Glutamatergic neuron (in vitro differentiated cells): Measurements from ENCODE around the gene BCL2. TPM values are rescaled to one million over a fixed set of nuclear protein-coding genes. Genes with fewer than 3 reads are reported as not detected.

Experiments used
- DNase-seq: peaks from one replicate; pipeline ENCODE4 v3.0.0; 2022
- H3K27ac Mint-ChIP-seq: one replicate; pipeline ENCODE4 v1.8.0; 2020; ENCODE audit warnings: mild to moderate bottlenecking, mixed read lengths, inconsistent platforms; ENCODE audit not compliant: unreplicated experiment
- H3K27me3 Mint-ChIP-seq: one replicate; pipeline ENCODE4 v1.8.0; 2020; ENCODE audit warnings: mild to moderate bottlenecking, moderate library complexity, mixed read lengths, inconsistent platforms; ENCODE audit not compliant: unreplicated experiment
- H3K36me3 Mint-ChIP-seq: one replicate; pipeline ENCODE4 v1.8.0; 2020; ENCODE audit warnings: mild to moderate bottlenecking, mixed read lengths, inconsistent platforms; ENCODE audit not compliant: unreplicated experiment
- H3K4me1 Mint-ChIP-seq: one replicate; pipeline ENCODE4 v1.8.0; 2020; ENCODE audit warnings: mild to moderate bottlenecking, low read depth, mixed read lengths, inconsistent platforms; ENCODE audit not compliant: unreplicated experiment
- H3K4me3 Mint-ChIP-seq: one replicate; pipeline ENCODE4 v1.8.0; 2020; ENCODE audit warnings: mild to moderate bottlenecking, mixed read lengths, inconsistent platforms; ENCODE audit not compliant: unreplicated experiment
- H3K9me3 Mint-ChIP-seq: one replicate; pipeline ENCODE4 v1.8.0; 2020; ENCODE audit warnings: mild to moderate bottlenecking, moderate library complexity, mixed read lengths, inconsistent platforms; ENCODE audit not compliant: unreplicated experiment
- CTCF ChIP-seq: fragments of 200-600 bp; sonication (generic); IDR thresholded peaks from one replicate; pipeline ENCODE4 v1.5.0; 2021; ENCODE audit not compliant: partially characterized antibody, unreplicated experiment
- total RNA-seq: library from RNA; stranded (reverse); fragmentation: NEBNext Ultra II Directional; extraction: Animal tissue kit (Norgen Biotek cat#: 25700); gene quantifications from one replicate; pipeline ENCODE4 v1.2.1, GENCODE V29; 2021; ENCODE audit not compliant: unreplicated experiment

BCL2 gene
- total RNA-seq, 1 donor from 2014 or later = 6.8 TPM

DNA sequence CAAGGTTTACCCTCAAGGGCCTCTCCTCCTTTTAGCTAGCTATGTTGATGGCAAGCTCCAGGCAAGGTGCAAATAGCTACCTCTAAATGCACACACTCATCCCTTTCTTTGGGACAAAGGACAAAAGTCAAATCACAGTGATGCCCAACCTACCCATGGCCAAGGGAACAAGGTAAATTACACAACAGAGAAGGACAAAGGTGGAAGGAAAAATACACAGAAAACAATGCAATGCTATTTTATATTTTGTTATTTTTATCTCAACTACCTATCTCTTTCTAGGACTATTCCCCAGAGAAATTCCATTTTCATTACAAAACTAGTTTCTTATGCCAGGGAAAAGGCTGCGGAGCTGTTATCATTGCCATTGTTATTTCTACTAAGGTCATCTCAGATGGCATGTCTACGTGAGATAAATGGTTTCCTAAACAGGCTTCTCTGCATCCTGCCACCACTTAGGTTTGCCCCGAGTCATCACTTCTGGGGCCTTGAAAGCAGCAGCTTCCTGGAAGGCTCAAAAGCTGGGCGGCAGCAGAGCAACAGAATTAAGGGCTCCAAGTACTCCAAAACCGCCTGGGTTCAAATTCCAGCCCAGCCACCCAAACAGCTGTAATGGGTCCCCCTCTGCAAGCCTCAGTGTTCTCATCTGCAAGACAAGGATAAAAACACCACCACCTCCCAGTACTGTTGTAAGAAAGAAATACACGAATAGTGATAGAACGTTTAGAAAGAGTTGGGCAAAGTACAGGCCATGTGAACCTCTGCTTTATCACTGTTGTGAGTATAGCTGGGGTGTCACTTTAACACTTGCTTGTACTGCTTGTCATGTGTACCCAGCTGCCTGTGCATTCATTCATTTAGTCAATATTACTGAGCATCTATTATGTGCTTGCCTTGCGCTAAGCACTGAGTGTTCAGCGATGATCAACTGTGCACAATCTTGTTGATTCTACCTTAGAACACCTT, 20.9 kb downstream of the BCL2 start:
- no peak overlapping the region for H3K4me3 Mint-ChIP-seq
- peaks cover 5% of the 10 kb centered on the region for H3K9me3 Mint-ChIP-seq
- H3K4me1 Mint-ChIP-seq = peaks cover 19% of the 10 kb centered on the region
- H3K36me3 Mint-ChIP-seq = no peaks in the 10 kb centered on the region
- no peak for TF ChIP-seq CTCF
- H3K27me3 Mint-ChIP-seq = peaks cover 2% of the 10 kb centered on the region
- H3K27ac Mint-ChIP-seq = no peak overlapping the region
- DNase-seq = no peak

DNA sequence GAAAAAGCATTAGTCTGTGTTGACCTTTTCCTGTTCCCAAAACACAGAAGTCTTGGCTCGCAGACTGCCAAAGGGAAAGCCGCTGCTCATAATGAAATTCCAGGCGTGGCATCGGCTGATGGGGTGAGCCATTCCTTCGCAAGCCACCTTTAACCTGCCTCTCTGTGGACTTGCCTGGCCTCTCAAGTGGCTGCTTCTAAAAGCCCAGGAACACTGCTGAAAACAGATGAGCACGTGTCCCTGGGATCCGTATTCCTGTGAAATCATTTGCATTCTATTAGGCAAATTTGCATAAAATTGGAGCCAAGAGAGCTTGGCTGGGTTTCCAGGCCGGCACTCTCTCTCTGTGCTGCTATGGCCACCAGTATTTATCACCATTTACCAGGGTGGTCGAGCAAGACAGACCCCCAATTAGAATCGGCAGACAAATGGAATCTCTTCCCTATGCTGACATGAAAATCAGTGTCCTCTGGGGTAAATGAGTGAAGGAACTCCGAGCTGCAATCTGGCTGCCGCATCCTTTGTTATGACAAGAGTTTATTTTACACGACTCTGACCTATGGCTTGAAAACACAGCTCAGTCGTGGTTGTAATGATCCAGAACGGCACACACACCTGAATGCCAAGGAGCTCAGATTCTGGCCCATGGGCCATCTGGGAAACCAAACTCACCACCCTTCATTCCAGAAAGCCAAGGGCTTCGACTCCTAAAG, 21.7 kb downstream of the BCL2 start:
- peaks cover 9% of the 10 kb centered on the region for H3K9me3 Mint-ChIP-seq
- H3K27me3 Mint-ChIP-seq = peaks cover 2% of the 10 kb centered on the region
- DNase-seq = no peak
- no peak for TF ChIP-seq CTCF
- no peak overlapping the region for H3K27ac Mint-ChIP-seq
- no peaks in the 10 kb centered on the region for H3K36me3 Mint-ChIP-seq
- no peak overlapping the region for H3K4me3 Mint-ChIP-seq
- H3K4me1 Mint-ChIP-seq = peaks cover 19% of the 10 kb centered on the region

DNA sequence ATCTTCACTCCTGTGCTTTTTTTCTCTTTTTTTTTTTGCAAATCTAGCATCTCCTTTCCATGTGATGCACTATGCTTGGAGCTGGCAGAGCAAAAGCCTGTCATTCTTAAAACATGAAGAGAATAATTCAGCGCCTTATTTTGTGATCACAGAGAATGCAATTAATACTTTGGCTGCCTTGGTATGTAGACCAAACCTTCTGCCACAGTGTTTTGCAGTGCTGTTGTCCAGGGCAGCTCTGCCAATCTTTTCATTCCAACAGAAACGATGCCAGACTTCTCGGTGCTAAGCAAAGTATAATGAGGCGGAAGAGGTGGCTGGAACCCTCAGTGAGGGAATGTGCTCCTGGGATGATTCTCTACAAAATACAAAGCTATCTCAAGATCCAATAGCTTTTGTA, 25.6 kb downstream of the BCL2 start:
- H3K4me3 Mint-ChIP-seq = no peak overlapping the region
- no peak for DNase-seq
- peaks cover 3% of the 10 kb centered on the region for H3K4me1 Mint-ChIP-seq
- no peak overlapping the region for H3K27ac Mint-ChIP-seq
- H3K27me3 Mint-ChIP-seq = no peaks in the 10 kb centered on the region
- peaks cover 6% of the 10 kb centered on the region for H3K9me3 Mint-ChIP-seq
- H3K36me3 Mint-ChIP-seq = no peaks in the 10 kb centered on the region
- TF ChIP-seq CTCF = no peak

DNA sequence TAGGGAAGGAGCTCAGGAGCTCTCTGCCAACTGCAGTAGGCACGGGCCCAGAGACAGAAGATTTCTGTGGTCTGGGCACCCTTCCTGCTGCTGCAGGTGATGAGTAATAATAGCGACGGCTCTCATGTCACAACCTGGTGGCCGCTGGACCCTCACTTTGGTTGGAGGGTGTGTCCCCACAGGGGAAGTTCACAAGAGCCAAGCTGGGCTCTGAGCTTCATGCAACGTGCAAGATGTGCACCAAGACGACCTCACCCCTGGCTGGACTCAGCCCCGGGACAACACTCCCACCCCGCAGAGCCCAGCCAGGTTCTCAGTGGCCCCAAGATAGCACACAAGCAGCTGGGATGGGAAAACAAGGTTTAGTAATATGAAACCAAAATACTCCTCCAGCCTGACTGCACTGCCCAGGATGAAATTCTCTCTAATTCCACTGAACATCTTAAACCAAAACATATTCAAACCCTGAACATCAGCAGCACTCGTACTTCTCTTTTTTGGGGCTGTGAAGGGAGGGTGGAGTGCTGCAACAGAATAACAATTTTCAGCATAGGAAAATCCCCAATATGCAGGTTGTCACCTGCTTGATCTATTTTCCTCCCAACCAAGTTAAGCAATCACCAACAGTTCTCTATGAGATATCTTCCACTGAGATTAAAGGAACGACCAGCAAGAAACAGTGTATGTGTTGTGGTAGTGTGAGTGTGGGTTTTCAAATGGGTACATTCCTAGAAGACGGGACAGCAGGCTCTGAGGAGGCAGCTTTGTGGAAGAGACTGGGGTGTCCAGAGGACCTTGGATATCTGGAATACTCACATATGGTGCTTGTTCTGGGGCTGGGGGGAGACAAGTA, 26.5 kb downstream of the BCL2 start:
- TF ChIP-seq CTCF = no peak
- Mint-ChIP-seq H3K4me3 (no peak overlapping the region), H3K36me3 (no peaks in the 10 kb centered on the region), H3K27ac (no peak overlapping the region), H3K9me3 (peaks cover 6% of the 10 kb centered on the region), H3K27me3 (no peaks in the 10 kb centered on the region), H3K4me1 (no peaks in the 10 kb centered on the region)
- DNase-seq = no peak
